ENCODE results near the gene PHYH.
A peak's percentile ranks its signal among the peaks of the same experiment; 100 is the strongest.
"Not testable (repeated sequence)": the region's sequence is repeated elsewhere in the genome, so short reads cannot be mapped to it uniquely, and the experiment has no call there.

Gene PHYH

GRCh38 chr10:13319166-13319565 lies 19.3 kb upstream of the PHYH start:
- DNase-seq = no peak

GRCh38 chr10:13317474-13317873 lies 17.6 kb upstream of the PHYH start:
- DNase-seq = no peak

- DNase-seq = no peak
Measured at GRCh38 chr10:13316635-13317311, 16.9 kb upstream of the PHYH start.

GRCh38 chr10:13315361-13315760 lies 15.5 kb upstream of the PHYH start:
- no peak for DNase-seq

- no peak for DNase-seq
Measured at GRCh38 chr10:13311177-13311575, 11.3 kb upstream of the PHYH start.

GRCh38 chr10:13310518-13311176 lies 10.8 kb upstream of the PHYH start:
- DNase-seq = no peak

- DNase-seq = no peak
Measured at GRCh38 chr10:13309792-13310191, 9.9 kb upstream of the PHYH start.

GRCh38 chr10:13308096-13308495 lies 8.2 kb upstream of the PHYH start:
- DNase-seq = no peak

- DNase-seq = no peak
Measured at GRCh38 chr10:13306103-13306502, 6.2 kb upstream of the PHYH start.

- DNase-seq = no peak
Measured at GRCh38 chr10:13302821-13303555, 3.1 kb upstream of the PHYH start.

- no peak for DNase-seq
Measured at GRCh38 chr10:13298748-13299436, 972 bp downstream of the PHYH start.

GRCh38 chr10:13296476-13296875 lies 3.4 kb downstream of the PHYH start:
- no peak for DNase-seq

GRCh38 chr10:13294784-13295183 lies 5.1 kb downstream of the PHYH start:
- no peak for DNase-seq

GRCh38 chr10:13291821-13292773 lies 7.8 kb downstream of the PHYH start:
- DNase-seq = no peak

GRCh38 chr10:13291061-13291460 lies 8.8 kb downstream of the PHYH start:
- DNase-seq = no peak

GRCh38 chr10:13284050-13284449 lies 15.8 kb downstream of the PHYH start:
- no peak for DNase-seq

GRCh38 chr10:13282348-13282747 lies 17.5 kb downstream of the PHYH start:
- not testable (repeated sequence) for DNase-seq

GRCh38 chr10:13276749-13277365 lies 23.0 kb downstream of the PHYH start:
- DNase-seq = peak in 1 of 2 experiments; percentile 15

- not testable (repeated sequence) for DNase-seq
Measured at GRCh38 chr10:13276146-13276545, 23.7 kb downstream of the PHYH start.

- DNase-seq = no peak
Measured at GRCh38 chr10:13272164-13272571, 27.7 kb downstream of the PHYH start.

GRCh38 chr10:13271552-13272163 lies 28.2 kb downstream of the PHYH start:
- peak; percentile 17 to 37 for DNase-seq
